GM23248 (cell line): ENCODE results near the gene TNFRSF13B. TPM values are rescaled to one million over a fixed set of nuclear protein-coding genes. Genes with fewer than 3 reads are reported as not detected.
"Not testable (repeated sequence)": the region's sequence is repeated elsewhere in the genome, so short reads cannot be mapped to it uniquely, and the experiment has no call there.

ENCODE experiments used
- DNase-seq: peaks from one replicate; pipeline ENCODE4 v3.0.0-alpha.2; 2015
- H2AFZ ChIP-seq: fragments of 200-600 bp; sonication (generic); 2 replicates; pipeline ENCODE4 v1.6.1; 2016; ENCODE audit warnings: antibody characterized with exemption
- H3F3A ChIP-seq: fragments of 200-600 bp; sonication (generic); 2 replicates; pipeline ENCODE4 v1.6.1; 2016; ENCODE audit warnings: mild to moderate bottlenecking, antibody characterized with exemption, mixed run types; ENCODE audit not compliant: insufficient read depth
- H3K27ac ChIP-seq: fragments of 200-600 bp; sonication (generic); 2 replicates; pipeline ENCODE4 v1.5.1; 2016; ENCODE audit warnings: mild to moderate bottlenecking
- H3K27me3 ChIP-seq: fragments of 200-600 bp; sonication (generic); replicated peaks from 2 replicates; pipeline ENCODE4 v1.6.1; 2016; ENCODE audit warnings: mild to moderate bottlenecking; ENCODE audit not compliant: insufficient read depth
- H3K36me3 ChIP-seq: fragments of 200-600 bp; sonication (generic); 2 replicates; pipeline ENCODE4 v1.6.1; 2016; ENCODE audit warnings: low read depth, mild to moderate bottlenecking
- H3K4me1 ChIP-seq: fragments of 200-600 bp; sonication (generic); 2 replicates; pipeline ENCODE4 v1.6.1; 2016; ENCODE audit warnings: mild to moderate bottlenecking; ENCODE audit not compliant: insufficient read depth
- H3K4me2 ChIP-seq: fragments of 200-600 bp; sonication (generic); one replicate; pipeline ENCODE4 v1.6.1; 2016; ENCODE audit warnings: mild to moderate bottlenecking; ENCODE audit not compliant: unreplicated experiment
- H3K4me3 ChIP-seq: fragments of 200-600 bp; sonication (generic); 2 replicates; pipeline ENCODE4 v1.5.1; 2016; ENCODE audit warnings: mild to moderate bottlenecking
- H3K79me2 ChIP-seq: fragments of 200-600 bp; sonication (generic); 2 replicates; pipeline ENCODE4 v1.6.1; 2016; ENCODE audit warnings: mild to moderate bottlenecking; ENCODE audit not compliant: insufficient read depth
- H3K9ac ChIP-seq: fragments of 200-600 bp; sonication (generic); 2 replicates; pipeline ENCODE4 v1.6.1; 2016; ENCODE audit warnings: mild to moderate bottlenecking
- H3K9me2 ChIP-seq: fragments of 200-600 bp; sonication (generic); 2 replicates; pipeline ENCODE4 v1.6.1; 2016; ENCODE audit warnings: mixed run types, mild to moderate bottlenecking, moderate library complexity; ENCODE audit not compliant: insufficient read depth
- H3K9me3 ChIP-seq: fragments of 200-600 bp; sonication (generic); one replicate; pipeline ENCODE4 v1.6.1; 2017; ENCODE audit warnings: low read depth
- H4K20me1 ChIP-seq: fragments of 200-600 bp; sonication (generic); 2 replicates; pipeline ENCODE4 v1.6.0; 2016; ENCODE audit not compliant: insufficient read depth
- EZH2 ChIP-seq: fragments of 200-600 bp; sonication (generic); IDR thresholded peaks from 2 replicates; pipeline ENCODE4 v1.6.1; 2018; ENCODE audit warnings: antibody characterized with exemption, mild to moderate bottlenecking; ENCODE audit not compliant: insufficient read depth, poor library complexity, severe bottlenecking
- EZH2phosphoT487 ChIP-seq: fragments of 200-600 bp; sonication (generic); IDR thresholded peaks from 2 replicates; pipeline ENCODE4 v1.6.1; 2018; ENCODE audit warnings: antibody characterized with exemption, moderate library complexity, mild to moderate bottlenecking, low read depth; ENCODE audit not compliant: insufficient read depth
- WGBS, 2 experiments: methylation state at CpG; one replicate each; pipeline ENCODE4 v1.1.6; 2015 to 2017; ENCODE audit warnings: low lambda C conversion rate in 2 of 2, low coverage in 1 of 2; ENCODE audit errors: missing lambda C conversion rate in 2 of 2; 5-methylcytosine and 5-hydroxymethylcytosine counted together
- in situ Hi-C: fragments of 300-500 bp; cut with MboI; formaldehyde crosslinking; loops from 2 replicates; pipeline ENCODE4 v1.15.0; 2020
- polyA plus RNA-seq: library from polyadenylated mRNA; unstranded; fragments of >200 nt; fragmentation: Nextera tagmentation; extraction: Ambion mirVana; gene quantifications from 2 replicates; pipeline ENCODE4 v1.2.1, GENCODE V29; 2016
- total RNA-seq: library from RNA; depleted of rRNA; stranded (reverse); fragments of >200 nt; shearing (Covaris generic); gene quantifications from 2 replicates; pipeline ENCODE4 v1.2.3, GENCODE V29; 2014

TNFRSF13B gene
- total and polyA plus RNA-seq, 2 experiments from 2014 or later: not detected

DNA sequence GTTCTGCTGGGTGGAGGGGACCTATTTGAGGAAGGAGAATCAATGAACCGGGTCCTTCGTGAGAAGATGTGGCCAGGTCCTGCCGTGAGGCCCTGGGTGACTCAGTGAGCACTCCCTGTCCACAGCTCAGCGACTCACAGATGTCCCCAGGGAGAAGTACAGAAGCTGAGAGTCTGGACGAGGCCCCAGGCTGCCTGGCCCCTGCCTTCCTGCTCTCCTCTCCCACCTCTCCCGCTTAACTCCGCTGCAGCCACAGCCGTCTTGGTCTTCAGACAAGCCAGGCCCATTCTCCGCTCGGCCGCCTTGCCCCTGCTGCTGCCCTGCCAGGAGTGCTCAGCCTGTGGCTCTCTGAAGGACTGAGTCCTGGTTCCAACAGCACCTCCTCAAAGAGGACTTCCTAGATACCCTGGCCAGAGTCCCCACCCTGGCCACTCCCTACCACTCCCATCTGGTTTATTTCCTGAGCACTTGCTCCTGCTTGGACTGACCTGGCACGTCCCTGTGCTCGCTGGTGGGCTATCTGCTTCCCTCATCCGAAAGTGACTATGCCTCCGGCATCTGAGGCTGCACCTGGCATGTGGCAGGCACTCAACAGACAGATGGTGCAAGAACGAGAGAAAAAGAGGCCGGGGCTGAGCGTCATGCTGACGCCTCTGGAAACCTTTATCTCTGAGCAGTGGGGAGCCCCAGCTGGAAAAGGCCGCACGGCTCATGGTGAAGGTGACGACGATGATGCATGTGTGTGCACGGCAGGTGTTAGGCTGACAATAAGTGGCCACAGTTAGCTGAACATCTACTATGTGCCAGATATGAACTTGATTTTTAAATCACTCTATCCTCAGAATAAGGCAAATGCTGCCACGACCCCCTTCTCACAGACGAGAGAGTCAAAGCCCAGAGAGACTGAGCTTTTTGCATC, 9.2 kb upstream of the TNFRSF13B start:
- no peak overlapping the region for H2AFZ ChIP-seq
- no peak overlapping the region for H3K27ac ChIP-seq
- H3F3A ChIP-seq: 0 out of 2 replicates have a peak, but pooled peaks cover 4% of the 10 kb centered on the region
- 77 to 80% methylated on average over 25 to 26 of the region's 26 CpGs for WGBS, 2 experiments
- no peaks in the 10 kb centered on the region for H3K27me3 ChIP-seq
- no peaks in the 10 kb centered on the region for H4K20me1 ChIP-seq
- DNase-seq: peak; percentile 85
- H3K9me2 ChIP-seq: no peaks in the 10 kb centered on the region
- H3K79me2 ChIP-seq: no peaks in the 10 kb centered on the region
- peaks cover 37% of the 10 kb centered on the region for H3K4me1 ChIP-seq
- in situ Hi-C loops: no loop called here
- no peak overlapping the region for H3K4me2 ChIP-seq
- no peaks in the 10 kb centered on the region for H3K9me3 ChIP-seq
- H3K9ac ChIP-seq: no peak overlapping the region
- H3K36me3 ChIP-seq: no peaks in the 10 kb centered on the region
- TF ChIP-seq EZH2phosphoT487 (no peak), EZH2 (no peak)
- H3K4me3 ChIP-seq: no peak overlapping the region

GRCh38 chr17:16980061-16980460, 8.1 kb upstream of the TNFRSF13B start:
- no peaks in the 10 kb centered on the region for H3K27me3 ChIP-seq
- no peaks in the 10 kb centered on the region for H3K9me2 ChIP-seq
- no peak overlapping the region for H3K4me2 ChIP-seq
- TF ChIP-seq EZH2 (no peak), EZH2phosphoT487 (no peak)
- peak; percentile 21 for DNase-seq
- no peaks in the 10 kb centered on the region for H3K36me3 ChIP-seq
- no peaks in the 10 kb centered on the region for H3K9me3 ChIP-seq
- H3K4me3 ChIP-seq: no peak overlapping the region
- H3K4me1 ChIP-seq: peaks cover 39% of the 10 kb centered on the region
- H3F3A ChIP-seq: 0 out of 2 replicates have a peak, but pooled peaks cover 4% of the 10 kb centered on the region
- no peaks in the 10 kb centered on the region for H4K20me1 ChIP-seq
- in situ Hi-C loops: no loop called here
- H2AFZ ChIP-seq: no peak overlapping the region
- H3K79me2 ChIP-seq: no peaks in the 10 kb centered on the region
- H3K27ac ChIP-seq: no peak overlapping the region
- H3K9ac ChIP-seq: no peak overlapping the region
- 46 to 49% methylated on average over 8 of the region's 8 CpGs for WGBS, 2 experiments

DNA sequence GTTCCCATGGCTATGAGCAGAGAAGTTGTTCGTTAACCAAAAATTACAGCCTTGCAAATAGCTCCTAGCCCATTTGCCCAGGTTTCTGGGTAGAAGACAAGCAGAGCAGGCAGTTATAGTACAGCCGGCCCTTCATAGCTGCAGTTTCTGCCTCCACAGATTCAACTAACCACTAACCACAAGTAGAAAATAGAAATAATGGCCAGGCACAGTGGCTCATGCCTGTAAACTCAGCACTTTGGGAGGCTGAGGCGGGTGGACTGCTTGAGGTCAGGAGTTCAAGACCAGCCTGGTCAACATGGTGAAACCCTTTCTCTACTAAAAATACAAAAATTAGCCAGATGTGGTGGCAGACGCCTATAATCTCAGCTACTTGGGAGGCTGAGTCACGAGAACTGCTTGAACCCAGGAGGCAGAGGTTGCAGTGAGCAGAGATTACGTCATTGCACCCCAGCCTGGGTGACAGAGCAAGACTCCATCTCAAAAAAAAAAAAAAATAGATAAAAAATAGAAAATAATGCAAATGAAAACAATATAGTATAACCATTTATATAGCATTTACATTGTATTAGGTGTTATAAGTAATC, 7.4 kb upstream of the TNFRSF13B start:
- H3K36me3 ChIP-seq, H3K4me2 ChIP-seq, H3K27ac ChIP-seq, in situ Hi-C loops, H2AFZ ChIP-seq, H3K27me3 ChIP-seq, H3F3A ChIP-seq, H3K9ac ChIP-seq, H3K79me2 ChIP-seq, H3K9me3 ChIP-seq, H4K20me1 ChIP-seq, H3K4me3 ChIP-seq, DNase-seq, H3K9me2 ChIP-seq: not testable (repeated sequence)
- H3K4me1 ChIP-seq: peaks cover 39% of the 10 kb centered on the region
- WGBS, 2 experiments: 80% methylated on average over 6 of the region's 6 CpGs

DNA sequence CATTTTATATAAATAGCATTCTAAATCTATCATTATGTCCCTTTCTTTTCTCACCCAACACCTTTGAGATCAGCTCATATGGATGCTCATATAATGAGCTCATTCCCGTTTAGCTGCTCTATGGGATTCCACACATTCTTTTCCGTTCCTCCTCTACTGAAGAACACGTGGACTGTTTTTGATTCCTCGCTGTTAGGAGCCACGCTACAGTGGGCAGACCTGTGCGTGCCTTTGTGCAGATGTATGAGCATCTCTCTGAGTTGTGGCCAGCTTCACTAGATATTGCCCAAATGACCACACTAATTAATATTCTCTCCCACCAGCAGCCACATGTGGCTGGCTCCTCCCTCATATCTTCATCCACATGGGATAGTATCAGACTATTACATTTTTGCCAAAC, 6.0 kb upstream of the TNFRSF13B start:
- H3K27ac ChIP-seq: no peak overlapping the region
- no peaks in the 10 kb centered on the region for H3K9me3 ChIP-seq
- peak; percentile 70 for DNase-seq
- WGBS, 2 experiments: 9 to 15% methylated on average over 6 of the region's 6 CpGs
- no peak overlapping the region for H3K4me3 ChIP-seq
- H3K9ac ChIP-seq: no peak overlapping the region
- 0 out of 2 replicates have a peak, but pooled peaks cover 4% of the 10 kb centered on the region for H3F3A ChIP-seq
- H4K20me1 ChIP-seq: no peaks in the 10 kb centered on the region
- H3K36me3 ChIP-seq: no peaks in the 10 kb centered on the region
- no peaks in the 10 kb centered on the region for H3K9me2 ChIP-seq
- H3K27me3 ChIP-seq: no peaks in the 10 kb centered on the region
- in situ Hi-C loops: no loop called here
- H3K79me2 ChIP-seq: no peaks in the 10 kb centered on the region
- peak overlapping the region; percentile 13; the same call in 1 of the 2 replicates for H2AFZ ChIP-seq
- TF ChIP-seq EZH2 (no peak), EZH2phosphoT487 (no peak)
- H3K4me1 ChIP-seq: peaks cover 39% of the 10 kb centered on the region
- peak overlapping the region; percentile 48 for H3K4me2 ChIP-seq
